ENCODE data around the gene MCM3AP. TPM values are rescaled to one million over a fixed set of nuclear protein-coding genes. Genes with fewer than 3 reads are reported as not detected.
"Not testable (repeated sequence)": the region's sequence is repeated elsewhere in the genome, so short reads cannot be mapped to it uniquely, and the experiment has no call there.

The MCM3AP gene
- polyA plus RNA-seq, 1 experiment = 31.6 TPM

GRCh38 chr21:46226146-46226545 lies 59.3 kb downstream of the MCM3AP start:
- POLR2A ChIA-PET = no interaction called here
- no peaks in the 10 kb centered on the region for H3K27me3 ChIP-seq (ENCODE audit: control insufficient read depth, insufficient read depth, low read length)
- CTCF ChIA-PET = interaction anchor here (1.9 kb wide), 1 partner anchor 19 kb away, joined by 4 read pairs; no protein-coding TSS in a partner anchor
- no peak overlapping the region for H3K4me3 ChIP-seq (ENCODE audit: low read depth, low read length)
- DNase-seq (ENCODE audit: low read depth) = no peak
- TF ChIP-seq CTCF (IDR thresholded peaks at IDR 0.05; ENCODE audit: insufficient read depth, low read depth, low read length) = no peak
- H3K36me3 ChIP-seq (ENCODE audit: control insufficient read depth, insufficient read depth, low read length) = peaks cover 5% of the 10 kb centered on the region

- DNase-seq (ENCODE audit: low read depth); H3K27me3 ChIP-seq (ENCODE audit: control insufficient read depth, insufficient read depth, low read length); H3K4me3 ChIP-seq (ENCODE audit: low read depth, low read length); POLR2A ChIA-PET; CTCF ChIA-PET: not testable (repeated sequence)
- H3K36me3 ChIP-seq (ENCODE audit: control insufficient read depth, insufficient read depth, low read length) = peaks cover 18% of the 10 kb centered on the region
Measured at GRCh38 chr21:46223661-46224060, 61.8 kb downstream of the MCM3AP start.

GRCh38 chr21:46223217-46223616 lies 62.2 kb downstream of the MCM3AP start:
- Histone ChIP-seq H3K36me3 (ENCODE audit: control insufficient read depth, insufficient read depth, low read length) (peaks cover 18% of the 10 kb centered on the region), H3K27me3 (ENCODE audit: control insufficient read depth, insufficient read depth, low read length) (no peaks in the 10 kb centered on the region), H3K4me3 (ENCODE audit: low read depth, low read length) (no peak overlapping the region)
- DNase-seq (ENCODE audit: low read depth) = no peak
- no peak for TF ChIP-seq CTCF (IDR thresholded peaks at IDR 0.05; ENCODE audit: insufficient read depth, low read depth, low read length)
- ChIA-PET POLR2A (no interaction called here), CTCF (no interaction called here)

GRCh38 chr21:46222436-46223116 lies 62.8 kb downstream of the MCM3AP start:
- Histone ChIP-seq H3K27me3 (ENCODE audit: control insufficient read depth, insufficient read depth, low read length) (no peaks in the 10 kb centered on the region), H3K4me3 (ENCODE audit: low read depth, low read length) (no peak overlapping the region), H3K36me3 (ENCODE audit: control insufficient read depth, insufficient read depth, low read length) (peaks cover 19% of the 10 kb centered on the region)
- TF ChIP-seq CTCF (IDR thresholded peaks at IDR 0.05; ENCODE audit: insufficient read depth, low read depth, low read length) = no peak
- no peak for DNase-seq (ENCODE audit: low read depth)
- POLR2A ChIA-PET = no interaction called here
- CTCF ChIA-PET = no interaction called here

GRCh38 chr21:46221664-46222435 lies 63.6 kb downstream of the MCM3AP start:
- no peak for DNase-seq (ENCODE audit: low read depth)
- ChIA-PET CTCF (no interaction called here), POLR2A (interaction anchor here (0.6 kb wide), 1 partner anchor 48 kb away, joined by 11 read pairs; no protein-coding TSS in a partner anchor)
- Histone ChIP-seq H3K27me3 (ENCODE audit: control insufficient read depth, insufficient read depth, low read length) (no peaks in the 10 kb centered on the region), H3K4me3 (ENCODE audit: low read depth, low read length) (no peak overlapping the region), H3K36me3 (ENCODE audit: control insufficient read depth, insufficient read depth, low read length) (peaks cover 20% of the 10 kb centered on the region)
- no peak for TF ChIP-seq CTCF (IDR thresholded peaks at IDR 0.05; ENCODE audit: insufficient read depth, low read depth, low read length)

Data from BJ (cell line).